Activated B cell treated with CpG ODN at 0.5 μM for 24 hours (primary cell): ENCODE results near the gene GALNT2. TPM values are rescaled to one million over a fixed set of nuclear protein-coding genes. Genes with fewer than 3 reads are reported as not detected.

Source experiments
- ATAC-seq: fragments of 200-7000 bp; cut with Tn5 transposase; one replicate; pipeline ENCODE4 v1.10.0; 2021; ENCODE audit warnings: low read depth, mild to moderate bottlenecking, moderate library complexity
- CTCF ChIA-PET: fragments of 350-600 bp; sonication (Branson Sonifier 250); formaldehyde crosslinking; loops from one replicate; lab custom pipeline; 2021; ENCODE audit warnings: antibody characterized with exemption; lab: Charles Lee
- POLR2A ChIA-PET: fragments of 350-600 bp; sonication (Branson Sonifier 250); formaldehyde crosslinking; loops from one replicate; lab custom pipeline; 2021; ENCODE audit warnings: antibody characterized with exemption; lab: Charles Lee
- DNase-seq: peaks from one replicate; pipeline ENCODE4 v3.0.0; 2022
- H3K27ac Mint-ChIP-seq: one replicate; pipeline ENCODE4 v1.8.0; 2020; ENCODE audit warnings: mixed read lengths
- H3K27me3 Mint-ChIP-seq: one replicate; pipeline ENCODE4 v1.8.0; 2021; ENCODE audit warnings: mixed read lengths
- H3K36me3 Mint-ChIP-seq: one replicate; pipeline ENCODE4 v1.8.0; 2021; ENCODE audit warnings: low read depth, mixed read lengths
- H3K4me1 Mint-ChIP-seq: one replicate; pipeline ENCODE4 v1.8.0; 2021; ENCODE audit warnings: mixed read lengths
- H3K4me3 Mint-ChIP-seq: one replicate; pipeline ENCODE4 v1.8.0; 2020; ENCODE audit warnings: mild to moderate bottlenecking, mixed read lengths
- H3K9me3 Mint-ChIP-seq: one replicate; pipeline ENCODE4 v1.8.0; 2020; ENCODE audit warnings: mixed read lengths
- CTCF ChIP-seq: fragments of 200-600 bp; IDR thresholded peaks from one replicate; pipeline ENCODE4 v1.8.0; 2022; ENCODE audit warnings: antibody characterized with exemption, mild to moderate bottlenecking
- intact Hi-C: fragments of 100-400 bp; cut with micrococcal nuclease; formaldehyde crosslinking; loops from one replicate; pipeline ENCODE4 v1.15.1; 2024
- total RNA-seq: library from RNA; stranded (reverse); gene quantifications from 2 replicates; pipeline ENCODE4 v1.2.3, GENCODE V29; 2022

GALNT2 gene
- total RNA-seq, 1 donor from 2014 or later: 108 TPM

DNA sequence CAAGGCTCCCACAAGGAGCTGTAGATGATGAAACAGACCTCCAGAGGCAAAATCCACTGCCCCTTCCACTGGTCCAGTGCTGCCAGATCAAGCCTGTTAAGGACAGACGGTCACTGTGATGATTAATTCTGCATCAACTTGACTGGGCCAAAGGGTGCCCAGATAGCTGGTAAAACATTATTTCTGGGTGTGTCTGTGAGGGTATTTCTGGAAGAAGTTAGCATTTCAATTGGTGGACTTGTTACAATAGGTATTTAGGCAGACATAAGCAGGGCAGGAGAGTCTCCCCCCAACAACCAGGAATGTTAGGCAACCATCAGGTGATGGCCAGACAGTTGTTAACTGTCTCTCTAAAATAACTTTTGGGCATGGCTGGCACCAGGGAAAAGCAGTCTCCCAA lies 40.9 kb upstream of the GALNT2 start:
- H3K9me3 Mint-ChIP-seq: peaks cover 10% of the 10 kb centered on the region

GRCh38 chr1:230026572-230026971 lies 40.5 kb upstream of the GALNT2 start:
- Mint-ChIP-seq H3K27me3 (peaks cover 13% of the 10 kb centered on the region), H3K9me3 (peaks cover 10% of the 10 kb centered on the region), H3K4me1 (peaks cover 3% of the 10 kb centered on the region), H3K36me3 (no peaks in the 10 kb centered on the region), H3K4me3 (no peak overlapping the region), H3K27ac (no peak overlapping the region)
- ChIA-PET POLR2A (no interaction called here), CTCF (no interaction called here)
- ATAC-seq (no peak), DNase-seq (no peak)
- no peak for TF ChIP-seq CTCF
- intact Hi-C loops: no loop called here

More for the DNA sequence above, 40.9 kb upstream of the GALNT2 start:
- no peak overlapping the region for H3K4me3 Mint-ChIP-seq
- H3K36me3 Mint-ChIP-seq: no peaks in the 10 kb centered on the region
- intact Hi-C loops: no loop called here
- no peak overlapping the region for H3K27ac Mint-ChIP-seq
- peaks cover 13% of the 10 kb centered on the region for H3K27me3 Mint-ChIP-seq
- ChIA-PET CTCF (no interaction called here), POLR2A (no interaction called here)
- ATAC-seq: no peak
- TF ChIP-seq CTCF: no peak
- no peak for DNase-seq
- H3K4me1 Mint-ChIP-seq: peaks cover 3% of the 10 kb centered on the region

- intact Hi-C loops: no loop called here
- DNase-seq (no peak), ATAC-seq (no peak)
- peaks cover 3% of the 10 kb centered on the region for H3K4me1 Mint-ChIP-seq
- H3K9me3 Mint-ChIP-seq: peaks cover 7% of the 10 kb centered on the region
- TF ChIP-seq CTCF: no peak
- H3K36me3 Mint-ChIP-seq: no peaks in the 10 kb centered on the region
- no peak overlapping the region for H3K27ac Mint-ChIP-seq
- no peak overlapping the region for H3K4me3 Mint-ChIP-seq
- POLR2A ChIA-PET: no interaction called here
- CTCF ChIA-PET: no interaction called here
- no peaks in the 10 kb centered on the region for H3K27me3 Mint-ChIP-seq
Observed at GRCh38 chr1:230028602-230029223, 38.3 kb upstream of the GALNT2 start.

GRCh38 chr1:230029244-230029941 lies 37.6 kb upstream of the GALNT2 start:
- Mint-ChIP-seq H3K9me3 (peaks cover 7% of the 10 kb centered on the region), H3K4me3 (no peak overlapping the region), H3K27ac (no peak overlapping the region), H3K36me3 (no peaks in the 10 kb centered on the region), H3K27me3 (no peaks in the 10 kb centered on the region), H3K4me1 (peaks cover 3% of the 10 kb centered on the region)
- intact Hi-C loops: no loop called here
- TF ChIP-seq CTCF: no peak
- DNase-seq (no peak), ATAC-seq (no peak)
- ChIA-PET CTCF (no interaction called here), POLR2A (no interaction called here)

- POLR2A ChIA-PET: no interaction called here
- H3K27ac Mint-ChIP-seq: no peak overlapping the region
- H3K4me1 Mint-ChIP-seq: peaks cover 3% of the 10 kb centered on the region
- CTCF ChIA-PET: no interaction called here
- H3K9me3 Mint-ChIP-seq: peaks cover 9% of the 10 kb centered on the region
- no peak for TF ChIP-seq CTCF
- no peaks in the 10 kb centered on the region for H3K27me3 Mint-ChIP-seq
- intact Hi-C loops: no loop called here
- ATAC-seq (no peak), DNase-seq (no peak)
- H3K4me3 Mint-ChIP-seq: no peak overlapping the region
- no peaks in the 10 kb centered on the region for H3K36me3 Mint-ChIP-seq
Observed at GRCh38 chr1:230030122-230030821, 36.8 kb upstream of the GALNT2 start.
